SU-DHL-6 (cell line): Measurements from ENCODE around the gene ZFHX3.

Experiments used
- CTCF ChIP-seq: fragments of 200-600 bp; sonication (generic); IDR thresholded peaks from one replicate; pipeline ENCODE4 v1.5.1; 2017; ENCODE audit warnings: antibody characterized with exemption, mild to moderate bottlenecking, low read length, moderate library complexity; ENCODE audit not compliant: insufficient read depth, poor library complexity, severe bottlenecking
- EZH2phosphoT487 ChIP-seq: fragments of 200-600 bp; sonication (generic), shearing (Covaris generic); conservative IDR thresholded peaks from 2 replicates; pipeline ENCODE4 v1.6.1; 2018; ENCODE audit warnings: mild to moderate bottlenecking, antibody characterized with exemption, low read length, moderate library complexity, mixed read lengths

GRCh38 chr16:72917051-72917450 lies 130.9 kb downstream of the ZFHX3 start:
- TF ChIP-seq CTCF (no peak), EZH2phosphoT487 (no peak)
